ENCODE data around the gene EBF4.

Gene EBF4

GRCh38 chr20:2800521-2801285 lies 108.1 kb downstream of the EBF4 start, which contains the start of gene CPXM1:
TSS of gene CPXM1 (minus strand) at chr20:2800627. CDS start at chr20:2800572, 55 bp downstream.
- TF ChIP-seq CTCF (IDR thresholded peaks at IDR 0.05; ENCODE audit: low read depth, low read length) (no peak), EZH2phosphoT487 (IDR thresholded peaks at IDR 0.05; ENCODE audit: low read depth) (no peak)
- Histone ChIP-seq H3K36me3 (replicated peaks; ENCODE audit: low read depth, low read length) (no peaks in the 10 kb centered on the region), H3K4me2 (ENCODE audit: low read length) (peak within 1 kb of the TSS; percentile 90), H3K27ac (ENCODE audit: low read length) (peak within 1 kb of the TSS; percentile 24; the same call in 1 of the 2 replicates), H3K27me3 (ENCODE audit: low read depth, low read length) (peaks cover 23% of the 10 kb centered on the region), H3K4me3 (ENCODE audit: low read length) (peak within 1 kb of the TSS; percentile 82), H4K20me1 (ENCODE audit: insufficient read depth, low read length) (no peaks in the 10 kb centered on the region), H2AFZ (ENCODE audit: low read depth, low read length) (peak within 1 kb of the TSS; percentile 92), H3K9me3 (ENCODE audit: insufficient read depth, low read length) (no peaks in the 10 kb centered on the region), H3K79me2 (ENCODE audit: low read length) (no peaks in the 10 kb centered on the region), H3K4me1 (ENCODE audit: low read length) (peaks cover 27% of the 10 kb centered on the region), H3K9ac (ENCODE audit: low read length) (peak within 1 kb of the TSS; percentile 68)

GRCh38 chr20:2801286-2801728 lies 108.7 kb downstream of the EBF4 start:
- peaks cover 27% of the 10 kb centered on the region for H3K4me1 ChIP-seq (ENCODE audit: low read length)
- no peaks in the 10 kb centered on the region for H3K79me2 ChIP-seq (ENCODE audit: low read length)
- H3K4me2 ChIP-seq (ENCODE audit: low read length) = peak overlapping the region; percentile 90
- H3K27ac ChIP-seq (ENCODE audit: low read length) = no peak overlapping the region
- TF ChIP-seq EZH2phosphoT487 (IDR thresholded peaks at IDR 0.05; ENCODE audit: low read depth) = no peak
- no peak for TF ChIP-seq CTCF (IDR thresholded peaks at IDR 0.05; ENCODE audit: low read depth, low read length)
- H3K36me3 ChIP-seq (replicated peaks; ENCODE audit: low read depth, low read length) = no peaks in the 10 kb centered on the region
- no peaks in the 10 kb centered on the region for H4K20me1 ChIP-seq (ENCODE audit: insufficient read depth, low read length)
- H3K9ac ChIP-seq (ENCODE audit: low read length) = peak overlapping the region; percentile 68; the same call in 1 of the 2 replicates
- 0 out of 2 replicates have a peak overlapping the region, but pooled peaks have one; percentile 6 for H2AFZ ChIP-seq (ENCODE audit: low read depth, low read length)
- H3K4me3 ChIP-seq (ENCODE audit: low read length) = peak overlapping the region; percentile 82
- peaks cover 24% of the 10 kb centered on the region for H3K27me3 ChIP-seq (ENCODE audit: low read depth, low read length)
- H3K9me3 ChIP-seq (ENCODE audit: insufficient read depth, low read length) = no peaks in the 10 kb centered on the region

GRCh38 chr20:2804041-2804828 lies 111.7 kb downstream of the EBF4 start:
- Histone ChIP-seq H3K4me1 (ENCODE audit: low read length) (peaks cover 17% of the 10 kb centered on the region), H3K36me3 (replicated peaks; ENCODE audit: low read depth, low read length) (no peaks in the 10 kb centered on the region), H3K27me3 (ENCODE audit: low read depth, low read length) (peaks cover 36% of the 10 kb centered on the region), H3K4me2 (ENCODE audit: low read length) (no peak overlapping the region), H3K79me2 (ENCODE audit: low read length) (no peaks in the 10 kb centered on the region), H2AFZ (ENCODE audit: low read depth, low read length) (no peak overlapping the region), H3K27ac (ENCODE audit: low read length) (no peak overlapping the region), H3K4me3 (ENCODE audit: low read length) (no peak overlapping the region), H4K20me1 (ENCODE audit: insufficient read depth, low read length) (no peaks in the 10 kb centered on the region), H3K9ac (ENCODE audit: low read length) (no peak overlapping the region), H3K9me3 (ENCODE audit: insufficient read depth, low read length) (no peaks in the 10 kb centered on the region)
- TF ChIP-seq CTCF (IDR thresholded peaks at IDR 0.05; ENCODE audit: low read depth, low read length) (no peak), EZH2phosphoT487 (IDR thresholded peaks at IDR 0.05; ENCODE audit: low read depth) (no peak)
